HepG2 (cell line): ENCODE measurements around the gene MAP9. TPM values are rescaled to one million over a fixed set of nuclear protein-coding genes. Genes with fewer than 3 reads are reported as not detected.

ENCODE experiments used
- ATAC-seq: fragments of 200-7000 bp; cut with Tn5 transposase; 3 replicates; pipeline ENCODE4 v1.9.1; 2020; ENCODE audit warnings: mild to moderate bottlenecking, moderate library complexity
- BruUV-seq: library from RNA; stranded (reverse); fragments of 400-500 nt; replicated peaks from 2 replicates; lab custom pipeline; 2021; lab: Mats Ljungman, UMichigan
- CTCF ChIA-PET: fragments of 300-600 bp; formaldehyde crosslinking; extraction: SDS; loops from one replicate; lab custom pipeline; 2021; ENCODE audit warnings: low total read pairs, inconsistent platforms, low intra/inter-chr PET ratio; lab: Yijun Ruan, JAX
- POLR2A ChIA-PET: fragments of 350-600 bp; sonication (Branson Sonifier 250); formaldehyde crosslinking; loops from one replicate; lab custom pipeline; 2020; ENCODE audit warnings: antibody characterized with exemption, inconsistent platforms; lab: Yijun Ruan, JAX
- DNase-seq: peaks from one replicate; pipeline ENCODE4 v3.0.0-alpha.2; 2015; ENCODE audit warnings: low spot score
- FAIRE-seq: peaks from 3 replicates; lab custom pipeline; 2011; peaks lifted over from hg19 to GRCh38; lab: Jason Lieb, UNC
- H2AFZ ChIP-seq: one replicate; pipeline ENCODE4 v1.6.1; 2011; ENCODE audit warnings: low read length, inconsistent platforms
- H3K27ac ChIP-seq: fragments of 300-600 bp; 3 replicates; pipeline ENCODE4 v1.8.0; 2011; ENCODE audit warnings: mixed run types, mild to moderate bottlenecking, mixed read lengths, low read length, inconsistent platforms; ENCODE audit not compliant: insufficient read depth; ENCODE audit errors: extremely low read length
- H3K27me3 ChIP-seq, 2 experiments: fragments of 200-600 bp in 1 of 2; 2 replicates in 1 of 2; 3 replicates in 1 of 2; pipeline versions ENCODE4 v1.6.0 to v1.8.0; 2011; ENCODE audit warnings: low read length in 2 of 2, mild to moderate bottlenecking in 2 of 2, moderate library complexity in 2 of 2, inconsistent platforms in 1 of 2; ENCODE audit not compliant: insufficient read depth in 2 of 2, control insufficient read depth in 1 of 2
- H3K36me3 ChIP-seq, 2 experiments: fragments of 200-600 bp in 1 of 2; replicated peaks in 1 of 2; 2 replicates in 1 of 2; 3 replicates in 1 of 2; pipeline versions ENCODE4 v1.5.1 to v1.8.0; 2011; ENCODE audit warnings: low read length in 2 of 2, inconsistent platforms in 1 of 2; ENCODE audit not compliant: insufficient read depth in 2 of 2, control insufficient read depth in 1 of 2
- H3K4me1 ChIP-seq: 2 replicates; pipeline ENCODE4 v1.5.1; 2012; ENCODE audit warnings: low read length, inconsistent platforms; ENCODE audit not compliant: insufficient read depth
- H3K4me2 ChIP-seq: 2 replicates; pipeline ENCODE4 v1.6.0; 2011; ENCODE audit warnings: low read depth, low read length, inconsistent platforms
- H3K4me3 ChIP-seq, 3 experiments: fragments of 200-600 bp in 1 of 3; sonication (generic), shearing (Covaris generic) in 1 of 3; replicated peaks in 1 of 3; 2 replicates each; pipeline ENCODE4 v1.5.1; 2011 to 2016; ENCODE audit warnings: low read length in 3 of 3, inconsistent platforms in 2 of 3, low read depth in 2 of 3, mild to moderate bottlenecking in 2 of 3, control low read depth in 1 of 3, mixed read lengths in 1 of 3; ENCODE audit not compliant: insufficient read depth in 1 of 3
- H3K79me2 ChIP-seq: one replicate; pipeline ENCODE4 v1.6.1; 2011; ENCODE audit warnings: low read length, inconsistent platforms; ENCODE audit not compliant: insufficient read depth
- H3K9ac ChIP-seq: 2 replicates; pipeline ENCODE4 v1.6.0; 2011; ENCODE audit warnings: mild to moderate bottlenecking, low read depth, low read length, inconsistent platforms; ENCODE audit not compliant: insufficient read depth
- H3K9me3 ChIP-seq: 2 replicates; pipeline ENCODE4 v1.5.1; 2012; ENCODE audit warnings: mild to moderate bottlenecking, low read length
- H4K20me1 ChIP-seq: 2 replicates; pipeline ENCODE4 v1.6.0; 2011; ENCODE audit warnings: inconsistent platforms, mild to moderate bottlenecking, low read length, moderate library complexity; ENCODE audit not compliant: insufficient read depth
- SRSF9 ChIP-seq: fragments of 200-400 bp; formaldehyde crosslinking; IDR thresholded peaks from 2 replicates; pipeline ENCODE4 v1.6.1; 2018; ENCODE audit warnings: borderline replicate concordance, mild to moderate bottlenecking, low read depth, low read length; ENCODE audit not compliant: insufficient read depth, poor library complexity, severe bottlenecking
- THAP11 ChIP-seq: IDR thresholded peaks from 2 replicates; pipeline ENCODE4 v1.6.1; 2016; ENCODE audit warnings: missing biosample characterization, missing genetic modification reagents
- WGBS: methylation state at CpG from one replicate; pipeline ENCODE4 v1.1.6; 2017; ENCODE audit warnings: low lambda C conversion rate; 5-methylcytosine and 5-hydroxymethylcytosine counted together
- in situ Hi-C: cut with HindIII; loops from 2 replicates; pipeline ENCODE4 v1.10.0; 2017; ENCODE audit warnings: low pct_unique_long_range_greater_than_20kb; ENCODE audit not compliant: extremely low pct_ligation_motif_present
- intact Hi-C: fragments of 100-400 bp; cut with micrococcal nuclease; formaldehyde crosslinking; loops from one replicate; pipeline ENCODE4 v1.10.0; 2022; ENCODE audit not compliant: unreplicated experiment
- polyA plus RNA-seq, 8 experiments: library from polyadenylated mRNA; depleted of rRNA in 3 of 8; stranded (reverse) in 7 of 8; unstranded in 1 of 8; fragments of >200 nt; fragmentation: Illumina TruSeq in 4 of 8; extraction: Trizol in 4 of 8; gene quantifications; 2 replicates each; pipeline versions ENCODE4 v1.2.1 to v1.2.3, GENCODE V29; 2011 to 2016; ENCODE audit warnings: low read depth in 4 of 8, missing spikeins in 1 of 8, mixed read lengths in 1 of 8; ENCODE audit not compliant: insufficient read depth in 1 of 8
- total RNA-seq, 5 experiments: library from RNA; depleted of rRNA; stranded (reverse); fragments of >200 nt; fragmentation: Illumina TruSeq; extraction: Trizol; gene quantifications; 2 replicates each; pipeline ENCODE4 v1.2.3, GENCODE V29; 2016; ENCODE audit warnings: low read depth in 1 of 5
- TF ChIP-seq, protein P1 (sequence below): sonication (generic); formaldehyde crosslinking; IDR thresholded peaks from 2 replicates; pipeline ENCODE4 v1.4.0; 2020; ENCODE audit warnings: missing genetic modification reagents; ENCODE audit errors: not compliant biosample characterization
- TF ChIP-seq, protein P2 (sequence below): sonication (generic); formaldehyde crosslinking; conservative IDR thresholded peaks from 2 replicates; pipeline ENCODE4 v1.4.0; 2020; ENCODE audit warnings: mild to moderate bottlenecking, missing genetic modification reagents, moderate library complexity

MAP9 gene
- total and polyA plus RNA-seq, 2 of the 13 experiments (the other 11 are each of a cell fraction or from before 2014, with no cell fraction given) = not detected

DNA sequence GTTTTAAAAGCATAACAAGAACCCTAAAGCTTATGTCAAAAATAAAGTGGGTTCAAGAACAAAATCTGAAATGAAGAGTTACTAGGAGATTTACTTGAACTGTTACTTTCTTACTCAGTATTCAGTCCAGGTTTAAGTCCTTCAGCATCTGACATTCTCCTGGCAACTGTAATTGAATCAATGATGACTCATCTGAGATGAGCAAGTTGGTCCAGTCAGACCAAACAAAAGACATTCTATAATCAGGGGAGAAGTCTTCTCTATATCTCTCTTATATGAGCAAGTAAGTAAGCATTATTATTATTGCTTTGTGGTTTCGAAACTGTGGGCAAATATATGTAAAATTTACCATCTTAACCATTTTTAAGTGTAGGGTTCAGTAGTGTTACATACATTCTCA lies 34.6 kb downstream of the MAP9 start:
- no peaks in the 10 kb centered on the region for H3K27me3 ChIP-seq
- no peaks in the 10 kb centered on the region for H3K79me2 ChIP-seq
- no peak overlapping the region for H3K4me2 ChIP-seq
- BruUV-seq = no TSS peak
- intact Hi-C loops = no loop called here
- CTCF ChIA-PET = no interaction called here
- H3K4me1 ChIP-seq = no peaks in the 10 kb centered on the region
- H3K4me3 ChIP-seq = no peak overlapping the region
- H4K20me1 ChIP-seq = no peaks in the 10 kb centered on the region
- POLR2A ChIA-PET = no interaction called here
- no peak overlapping the region for H3K27ac ChIP-seq
- no peak for DNase-seq
- TF ChIP-seq, protein P1, sequence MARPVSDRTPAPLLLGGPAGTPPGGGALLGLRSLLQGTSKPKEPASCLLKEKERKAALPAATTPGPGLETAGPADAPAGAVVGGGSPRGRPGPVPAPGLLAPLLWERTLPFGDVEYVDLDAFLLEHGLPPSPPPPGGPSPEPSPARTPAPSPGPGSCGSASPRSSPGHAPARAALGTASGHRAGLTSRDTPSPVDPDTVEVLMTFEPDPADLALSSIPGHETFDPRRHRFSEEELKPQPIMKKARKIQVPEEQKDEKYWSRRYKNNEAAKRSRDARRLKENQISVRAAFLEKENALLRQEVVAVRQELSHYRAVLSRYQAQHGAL (CRISPR knock-in tag) = no peak
- no peak for TF ChIP-seq SRSF9
- no peak for TF ChIP-seq THAP11 (CRISPR knock-in tag)
- TF ChIP-seq, protein P2, sequence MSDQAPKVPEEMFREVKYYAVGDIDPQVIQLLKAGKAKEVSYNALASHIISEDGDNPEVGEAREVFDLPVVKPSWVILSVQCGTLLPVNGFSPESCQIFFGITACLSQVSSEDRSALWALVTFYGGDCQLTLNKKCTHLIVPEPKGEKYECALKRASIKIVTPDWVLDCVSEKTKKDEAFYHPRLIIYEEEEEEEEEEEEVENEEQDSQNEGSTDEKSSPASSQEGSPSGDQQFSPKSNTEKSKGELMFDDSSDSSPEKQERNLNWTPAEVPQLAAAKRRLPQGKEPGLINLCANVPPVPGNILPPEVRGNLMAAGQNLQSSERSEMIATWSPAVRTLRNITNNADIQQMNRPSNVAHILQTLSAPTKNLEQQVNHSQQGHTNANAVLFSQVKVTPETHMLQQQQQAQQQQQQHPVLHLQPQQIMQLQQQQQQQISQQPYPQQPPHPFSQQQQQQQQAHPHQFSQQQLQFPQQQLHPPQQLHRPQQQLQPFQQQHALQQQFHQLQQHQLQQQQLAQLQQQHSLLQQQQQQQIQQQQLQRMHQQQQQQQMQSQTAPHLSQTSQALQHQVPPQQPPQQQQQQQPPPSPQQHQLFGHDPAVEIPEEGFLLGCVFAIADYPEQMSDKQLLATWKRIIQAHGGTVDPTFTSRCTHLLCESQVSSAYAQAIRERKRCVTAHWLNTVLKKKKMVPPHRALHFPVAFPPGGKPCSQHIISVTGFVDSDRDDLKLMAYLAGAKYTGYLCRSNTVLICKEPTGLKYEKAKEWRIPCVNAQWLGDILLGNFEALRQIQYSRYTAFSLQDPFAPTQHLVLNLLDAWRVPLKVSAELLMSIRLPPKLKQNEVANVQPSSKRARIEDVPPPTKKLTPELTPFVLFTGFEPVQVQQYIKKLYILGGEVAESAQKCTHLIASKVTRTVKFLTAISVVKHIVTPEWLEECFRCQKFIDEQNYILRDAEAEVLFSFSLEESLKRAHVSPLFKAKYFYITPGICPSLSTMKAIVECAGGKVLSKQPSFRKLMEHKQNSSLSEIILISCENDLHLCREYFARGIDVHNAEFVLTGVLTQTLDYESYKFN (CRISPR knock-in tag) = no peak
- peaks cover 36% of the 10 kb centered on the region for H3K9me3 ChIP-seq
- in situ Hi-C loops = no loop called here
- H3K36me3 ChIP-seq = no peaks in the 10 kb centered on the region
- no peak for ATAC-seq
- H3K9ac ChIP-seq = no peak overlapping the region
- WGBS = 0% methylated on average over 1 of the region's 1 CpG
- FAIRE-seq = no peak
- H2AFZ ChIP-seq = no peak overlapping the region
